Ramos (cell line): ENCODE data around the gene SPINT3.

Experiments
- in situ Hi-C: fragments of 300-500 bp; cut with MboI; formaldehyde crosslinking; loops from one replicate; pipeline ENCODE4 v1.14.3; 2022; ENCODE audit warnings: low sequenced_read_pairs; ENCODE audit not compliant: unreplicated experiment

The SPINT3 gene, protein sequence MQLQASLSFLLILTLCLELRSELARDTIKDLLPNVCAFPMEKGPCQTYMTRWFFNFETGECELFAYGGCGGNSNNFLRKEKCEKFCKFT

DNA sequence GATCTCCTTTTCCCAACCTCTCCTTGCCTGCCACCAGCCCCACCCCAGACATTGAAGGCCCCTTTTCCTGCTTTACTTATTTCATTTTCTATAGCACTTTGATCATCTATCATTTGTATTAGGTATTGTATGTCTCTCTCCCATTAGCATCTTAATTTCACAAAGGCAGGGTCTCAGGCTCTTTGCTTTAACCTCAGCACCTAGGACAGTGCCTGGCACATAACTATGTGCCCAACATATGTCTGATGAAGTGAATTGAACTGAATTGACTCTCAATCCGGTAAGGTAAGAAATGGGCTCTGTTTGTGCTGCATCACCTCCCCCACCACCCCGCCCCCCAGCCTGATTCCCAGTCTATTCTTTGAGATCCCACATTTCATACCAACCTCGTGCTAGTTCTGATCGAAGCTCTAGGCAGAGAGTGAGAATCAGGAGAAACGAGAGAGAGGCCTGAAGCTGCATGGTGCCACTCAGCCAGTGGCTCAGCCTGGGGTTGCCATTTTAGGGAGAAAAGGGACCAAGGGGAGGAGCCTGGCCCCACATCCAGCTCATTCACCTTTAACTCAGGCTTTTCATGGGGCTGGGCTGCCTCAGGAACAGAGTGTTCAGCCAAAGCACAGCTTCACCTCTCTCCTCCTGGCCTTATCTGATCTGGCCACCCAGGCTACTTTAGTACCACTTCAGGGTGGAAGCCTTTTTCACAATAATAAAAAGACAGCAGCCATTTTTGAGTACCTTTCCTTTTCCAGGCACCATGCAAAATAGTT, at the start of gene SPINT3:
Gene SPINT3, minus strand, starts transcription at position 476 of the 767 bp plus-strand sequence. Its CDS starts 14 bp downstream, at position 462.
- in situ Hi-C loops = no loop called here

- in situ Hi-C loops = no loop called here
These were observed 49.4 kb upstream of the SPINT3 start for GRCh38 chr20:45564760-45565276.

GRCh38 chr20:45555198-45555597, 39.8 kb upstream of the SPINT3 start:
- in situ Hi-C loops = no loop called here

- in situ Hi-C loops = no loop called here
These were observed 37.0 kb upstream of the SPINT3 start for GRCh38 chr20:45552456-45552855.

DNA sequence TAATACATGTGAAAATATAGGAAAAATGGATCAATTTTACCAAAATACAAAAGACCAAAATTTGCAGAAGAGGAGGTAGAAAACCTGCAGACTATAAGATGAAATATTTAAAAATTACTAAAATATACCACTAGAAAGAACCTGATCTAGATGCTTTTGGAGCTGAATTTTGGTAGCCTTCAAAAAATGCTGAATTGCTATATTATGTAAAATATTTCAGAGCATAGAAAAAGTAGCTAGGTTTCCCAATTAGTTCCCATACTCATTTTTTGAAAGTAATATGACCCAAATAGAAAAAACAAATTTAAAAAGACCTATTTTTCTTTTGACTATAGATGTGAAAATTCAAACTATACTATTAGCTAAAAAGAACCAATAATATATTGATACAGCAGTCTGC, 35.3 kb upstream of the SPINT3 start:
- in situ Hi-C loops = no loop called here

- in situ Hi-C loops = no loop called here
These were observed 33.0 kb upstream of the SPINT3 start for GRCh38 chr20:45548410-45548809.

GRCh38 chr20:45547206-45547770, 31.9 kb upstream of the SPINT3 start, which contains the start of gene EPPIN:
Gene EPPIN, minus strand, starts transcription at chr20:45547401. Its CDS starts 44 bp downstream, at chr20:45547357.
- in situ Hi-C loops = no loop called here

DNA sequence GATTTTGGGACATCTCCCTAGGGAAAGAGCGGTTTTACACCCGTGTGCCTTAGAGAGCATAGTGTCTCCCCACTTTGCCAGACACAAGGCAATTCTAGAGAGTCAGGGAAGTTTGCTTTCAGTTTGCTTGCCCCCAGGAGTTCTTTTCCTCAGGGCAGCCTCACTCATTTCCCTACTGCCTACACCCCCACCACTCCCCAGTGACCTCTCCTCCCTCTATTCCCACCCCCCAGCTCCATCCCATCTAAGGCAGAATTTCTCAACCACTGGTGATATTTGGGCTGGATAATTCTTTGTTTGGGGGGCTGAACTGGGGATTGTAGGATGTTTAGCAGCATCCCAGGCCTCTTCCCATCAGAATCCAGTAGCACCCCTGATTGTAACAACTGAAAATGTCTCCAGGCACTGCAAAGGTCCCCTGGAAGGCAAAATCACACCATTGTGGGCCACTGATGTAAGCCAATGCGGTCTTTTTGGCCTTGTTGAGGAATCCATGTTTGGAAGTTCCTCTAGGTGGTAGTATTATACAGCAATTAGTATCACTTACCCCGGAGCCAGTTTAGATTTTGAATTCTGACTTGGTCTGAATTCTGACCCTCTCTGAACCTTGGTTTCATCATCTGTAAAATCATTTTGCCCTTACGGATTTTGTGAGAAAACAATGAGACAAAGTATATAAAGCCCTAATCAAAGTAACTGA, 30.5 kb upstream of the SPINT3 start:
- in situ Hi-C loops = no loop called here

GRCh38 chr20:45545351-45545750, 29.9 kb upstream of the SPINT3 start:
- in situ Hi-C loops = no loop called here

GRCh38 chr20:45539382-45539781, 24.0 kb upstream of the SPINT3 start, which contains the start of gene WFDC6:
Gene WFDC6, minus strand, starts transcription at chr20:45539482. Its CDS starts 75 bp downstream, at chr20:45539407.
- in situ Hi-C loops = no loop called here

- in situ Hi-C loops = no loop called here
These were observed 22.9 kb upstream of the SPINT3 start for GRCh38 chr20:45538209-45538799.

GRCh38 chr20:45527294-45527693, 11.9 kb upstream of the SPINT3 start:
- in situ Hi-C loops = no loop called here

DNA sequence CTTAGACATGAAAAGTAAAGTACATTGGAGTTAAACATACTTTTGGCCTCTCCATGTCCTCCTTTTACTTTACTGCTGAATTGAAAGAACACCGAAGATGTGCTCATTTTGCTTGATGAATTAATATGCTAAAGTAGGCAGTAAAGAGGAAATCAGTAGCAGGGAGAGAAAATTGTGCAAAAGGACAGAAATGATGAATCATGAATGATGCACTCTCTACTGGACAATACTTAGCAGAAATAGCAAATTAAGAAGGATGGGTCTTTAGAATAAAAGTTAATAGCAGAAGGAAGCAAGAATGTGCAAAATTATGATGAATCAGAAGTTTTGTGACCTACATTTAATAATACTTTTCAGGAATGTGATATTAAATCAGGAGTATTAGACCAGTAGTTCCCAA, 8.4 kb upstream of the SPINT3 start:
- in situ Hi-C loops = no loop called here

GRCh38 chr20:45518282-45518681, 2.9 kb upstream of the SPINT3 start:
- in situ Hi-C loops = no loop called here

DNA sequence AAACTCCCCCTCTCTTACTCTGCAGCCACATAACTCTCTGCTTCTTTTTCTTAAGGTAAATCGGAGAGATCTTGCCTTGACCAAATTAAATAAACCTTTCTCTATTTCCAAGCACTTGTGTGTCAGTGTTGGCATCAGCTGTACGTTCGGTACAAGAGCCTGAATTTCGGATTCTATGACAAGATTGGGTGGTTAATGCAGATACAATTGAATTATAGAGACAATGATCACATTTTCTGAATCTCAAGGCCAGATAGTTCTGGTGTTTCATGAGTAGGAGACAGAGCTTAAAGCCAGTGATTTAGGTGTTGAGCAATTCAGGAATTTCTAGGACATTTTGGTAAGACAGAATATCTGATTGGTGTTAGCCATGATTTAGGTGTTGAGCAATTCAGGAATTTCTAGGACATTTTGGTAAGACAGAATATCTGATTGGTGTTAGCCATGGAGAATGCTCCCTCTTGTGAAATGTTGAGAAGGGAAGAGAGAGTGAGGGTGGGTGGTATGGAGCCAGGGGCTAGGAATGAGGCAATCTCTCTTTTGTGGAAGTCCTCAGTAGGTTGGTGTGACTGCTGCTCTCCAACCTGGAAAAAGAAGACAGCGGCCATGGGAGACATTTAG, 5.1 kb downstream of the SPINT3 start:
- in situ Hi-C loops = no loop called here

DNA sequence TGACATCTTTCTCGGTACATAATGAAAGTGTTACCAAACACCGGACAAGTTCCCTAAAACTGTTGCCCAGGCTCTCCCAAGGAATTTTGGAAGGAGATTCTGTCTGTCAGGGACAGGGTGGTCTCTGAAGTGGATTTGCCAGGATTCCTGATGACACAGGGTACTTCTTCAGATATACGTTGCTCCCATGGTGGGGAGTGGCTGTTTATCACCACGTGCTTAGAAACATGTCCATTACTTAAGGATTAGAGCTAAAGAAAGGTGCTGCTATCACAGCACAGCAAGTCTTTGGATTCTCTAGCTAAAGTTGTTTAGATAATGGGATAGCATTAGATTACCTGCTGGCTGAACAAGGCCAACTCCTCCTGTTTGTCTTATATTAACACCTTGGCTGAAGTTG, 6.3 kb downstream of the SPINT3 start:
- in situ Hi-C loops = no loop called here

DNA sequence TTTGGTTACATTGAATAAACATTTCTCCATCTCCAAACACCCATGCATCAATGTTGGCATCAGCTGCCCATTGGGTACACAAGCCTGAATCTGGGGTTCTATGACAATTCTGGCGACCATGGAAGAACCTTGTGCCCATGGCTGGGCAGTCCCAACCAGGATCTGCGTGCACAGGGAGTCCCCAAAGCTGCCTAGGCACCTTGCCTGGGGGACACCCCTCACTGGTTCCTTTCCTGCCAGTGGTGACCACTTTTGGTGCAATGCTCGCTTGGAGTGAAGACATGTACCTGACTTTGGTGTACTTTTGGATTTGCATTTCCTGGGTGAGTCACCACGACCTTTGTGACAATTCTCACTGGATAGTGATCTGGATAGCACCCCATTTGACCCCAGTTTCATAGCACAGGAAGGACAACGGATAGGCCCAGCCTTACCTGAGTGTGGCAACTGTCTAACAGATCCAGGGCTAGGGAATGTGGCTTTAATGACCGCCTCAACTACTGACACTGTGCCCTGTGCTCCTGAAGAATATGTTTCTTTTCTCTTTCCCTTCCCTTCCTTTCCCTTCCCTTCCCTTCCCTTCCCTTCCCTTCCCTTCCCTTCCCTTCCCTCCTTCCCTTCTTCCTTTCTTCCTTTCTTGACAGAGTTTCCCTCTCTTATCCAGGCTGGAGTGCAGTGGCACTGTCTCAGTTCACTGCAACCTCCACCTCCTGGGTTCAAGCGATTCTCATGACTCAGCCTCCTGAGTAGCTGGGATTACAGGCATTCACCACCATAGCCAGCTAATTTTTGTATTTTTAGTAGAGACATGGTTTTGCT, 7.1 kb downstream of the SPINT3 start:
- in situ Hi-C loops = no loop called here

DNA sequence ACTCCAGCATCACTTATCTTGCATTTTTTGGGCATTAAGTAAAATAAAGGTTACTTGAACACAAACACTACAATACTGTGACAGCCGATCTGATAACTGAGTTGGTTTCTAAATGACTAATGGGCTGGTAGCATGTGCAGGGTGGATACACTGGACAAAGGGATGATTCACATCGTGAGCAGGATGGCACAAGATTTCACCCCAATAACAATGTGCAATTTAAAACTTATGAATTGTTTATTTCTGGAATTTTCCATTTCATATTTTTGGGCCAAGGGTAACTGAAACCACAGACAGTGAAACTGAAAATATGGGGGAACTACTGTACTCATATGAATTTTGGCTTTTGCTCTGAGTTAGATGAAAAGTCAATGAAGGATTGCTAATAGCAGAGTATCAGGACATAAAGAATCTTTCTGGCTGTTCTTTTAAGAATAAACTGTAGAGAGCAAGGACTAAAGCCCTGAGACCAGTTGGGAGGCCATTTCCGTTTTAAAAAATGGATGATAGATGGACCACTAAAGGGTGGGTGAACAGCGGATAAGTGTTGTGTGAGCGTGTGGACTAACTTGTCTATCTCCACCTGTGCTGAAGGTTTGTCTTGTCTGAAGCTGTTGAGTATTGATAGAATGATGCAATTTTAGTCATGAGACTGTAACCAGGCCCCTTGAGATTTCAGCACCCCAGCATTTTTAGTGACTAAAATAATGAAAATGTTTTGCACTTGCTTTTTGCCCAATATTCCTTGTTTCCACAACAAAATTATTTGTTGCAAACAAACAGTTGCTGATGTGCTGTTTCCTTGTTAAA, 8.2 kb downstream of the SPINT3 start:
- in situ Hi-C loops = no loop called here
